Hematopoietic multipotent progenitor cell (in vitro differentiated cells): ENCODE data around the gene ATAD2B. TPM values are rescaled to one million over a fixed set of nuclear protein-coding genes. Genes with fewer than 3 reads are reported as not detected.
A peak's percentile ranks its signal among the peaks of the same experiment; 100 is the strongest.
"Not testable (repeated sequence)": the region's sequence is repeated elsewhere in the genome, so short reads cannot be mapped to it uniquely, and the experiment has no call there.

Source experiments
- DNase-seq, 3 donors: peaks; one replicate each; pipeline ENCODE4 v3.0.0-alpha.2; 2011 to 2015; ENCODE audit warnings: low read depth in 2 of 3, low spot score in 2 of 3
- total RNA-seq: library from RNA; depleted of rRNA; stranded (reverse); fragments of >200 nt; gene quantifications from one replicate; pipeline ENCODE4 v1.2.3, GENCODE V29; 2012

The ATAD2B gene
- total RNA-seq, 1 donor = 11.8 TPM

GRCh38 chr2:23801396-23801795 lies 125.5 kb downstream of the ATAD2B start:
- DNase-seq = no peak

GRCh38 chr2:23794234-23794633 lies 132.7 kb downstream of the ATAD2B start:
- DNase-seq = no peak

GRCh38 chr2:23793476-23793875 lies 133.4 kb downstream of the ATAD2B start:
- DNase-seq = no peak

- no peak for DNase-seq
Measured at GRCh38 chr2:23791030-23791429, 135.9 kb downstream of the ATAD2B start.

DNA sequence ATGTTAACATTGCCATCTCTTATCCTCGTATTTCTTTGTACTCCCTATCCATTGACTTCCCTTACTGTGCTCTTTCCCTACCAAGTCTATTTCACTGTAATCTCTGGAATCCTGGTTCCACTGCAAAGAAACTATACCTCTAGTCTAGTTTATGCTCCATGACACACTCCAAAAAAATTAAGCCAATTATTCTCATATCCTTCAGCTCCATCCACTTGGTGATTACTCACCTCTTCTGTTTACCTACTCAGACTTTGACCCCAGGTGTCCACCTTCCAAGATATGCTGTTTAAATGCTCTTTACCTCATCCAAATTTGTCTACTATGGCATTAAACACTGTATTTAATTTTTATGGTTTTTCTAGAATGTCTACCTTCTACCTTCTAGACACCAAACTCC lies 137.9 kb downstream of the ATAD2B start:
- no peak for DNase-seq

DNA sequence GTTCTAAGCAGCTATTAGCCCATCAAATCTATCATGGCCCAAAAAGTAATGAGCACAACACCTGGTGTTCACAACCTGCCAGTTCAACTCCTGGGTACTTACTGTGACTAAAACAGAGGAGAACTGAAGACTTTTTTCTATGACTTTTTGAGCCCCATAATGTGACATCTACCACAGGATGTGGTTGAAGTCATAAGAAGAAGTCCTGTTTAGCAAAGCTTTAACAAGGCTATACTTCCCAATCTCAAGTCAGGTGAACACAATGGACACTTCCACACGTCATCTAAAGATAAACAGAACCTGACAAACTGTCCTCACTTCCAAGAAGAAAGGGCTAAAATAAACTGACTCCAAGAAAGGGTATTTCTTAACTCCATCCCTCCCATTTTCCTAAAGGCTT lies 138.8 kb downstream of the ATAD2B start:
- DNase-seq = peak in 2 of 3 donors; percentile 7 to 55

- DNase-seq = no peak
Measured at GRCh38 chr2:23784971-23785370, 142.0 kb downstream of the ATAD2B start.

DNA sequence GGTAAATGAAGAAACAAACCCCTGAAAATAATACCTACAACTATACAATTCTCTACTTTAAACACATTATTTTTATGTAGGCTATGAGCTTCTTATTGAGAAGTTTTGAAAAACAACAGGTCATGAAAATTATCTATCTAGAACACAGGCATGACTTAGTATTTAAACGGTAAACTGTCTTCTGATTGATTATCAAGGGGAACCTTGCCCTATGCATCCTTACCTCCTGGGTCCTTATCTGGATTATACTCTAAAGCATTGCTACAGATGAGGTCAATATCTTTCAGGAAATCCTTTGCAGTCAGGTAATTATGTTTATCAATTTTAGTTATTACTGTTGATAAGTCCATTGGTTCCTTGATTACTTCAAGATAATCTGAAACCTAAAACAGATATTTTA lies 144.3 kb downstream of the ATAD2B start:
- DNase-seq = no peak

DNA sequence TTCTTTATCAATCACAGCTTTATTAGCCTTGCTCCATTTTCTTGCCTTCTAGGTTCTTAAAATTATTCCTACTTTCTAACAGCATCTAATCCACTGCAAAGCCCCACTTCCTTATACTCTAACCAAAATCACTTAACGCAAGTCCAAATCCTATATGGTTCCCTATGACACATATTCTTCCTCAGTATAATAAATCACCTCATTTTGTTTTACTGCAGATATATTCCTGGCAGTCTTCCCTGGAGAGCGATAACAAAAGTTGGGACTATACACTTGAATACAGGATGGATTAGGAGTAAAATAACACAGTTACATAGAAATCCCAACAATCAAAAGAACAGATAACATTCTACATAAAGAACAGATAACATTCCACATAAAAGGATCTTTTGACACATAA lies 144.8 kb downstream of the ATAD2B start:
- DNase-seq = no peak

- DNase-seq = not testable (repeated sequence)
Measured at GRCh38 chr2:23780465-23780864, 146.5 kb downstream of the ATAD2B start.

GRCh38 chr2:23777826-23778225 lies 149.1 kb downstream of the ATAD2B start:
- no peak for DNase-seq

DNA sequence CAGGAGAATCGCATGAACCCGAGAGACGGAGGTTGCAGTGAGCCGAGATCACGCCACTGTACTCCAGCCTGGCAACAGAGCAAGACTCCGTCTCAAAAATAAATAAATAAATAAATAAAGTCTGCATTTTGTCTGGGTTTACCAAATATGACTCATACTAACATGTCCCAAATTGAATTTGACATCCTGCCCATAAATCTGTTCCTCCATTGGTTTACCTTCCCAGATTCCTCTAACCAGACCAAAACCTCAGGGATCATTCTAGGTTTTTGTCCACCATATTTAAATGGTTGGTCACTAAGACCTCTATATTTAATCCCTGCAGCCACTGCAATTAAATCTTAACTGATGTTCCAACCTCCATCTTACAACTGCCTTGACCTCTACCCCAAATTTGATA lies 150.9 kb downstream of the ATAD2B start:
- no peak for DNase-seq

DNA sequence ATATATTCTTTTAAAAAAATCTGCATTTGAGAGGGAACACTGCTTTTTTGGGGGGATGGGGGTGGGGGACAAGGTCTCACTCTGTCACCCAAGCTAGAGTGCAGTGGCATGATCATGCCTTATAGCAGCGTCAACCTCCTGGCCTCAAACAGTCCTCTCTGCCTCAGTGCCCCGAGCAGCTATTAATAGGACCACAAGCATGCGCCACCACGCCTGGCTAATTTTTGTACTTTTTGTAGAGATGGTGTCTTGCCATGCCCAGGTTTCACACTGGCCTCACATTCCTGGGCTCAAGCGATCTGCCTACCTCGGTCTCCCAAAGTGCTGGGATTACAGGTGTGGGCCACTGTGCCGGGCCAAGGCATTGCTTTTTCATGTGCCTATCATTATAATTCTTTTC lies 154.2 kb downstream of the ATAD2B start:
- DNase-seq = no peak

DNA sequence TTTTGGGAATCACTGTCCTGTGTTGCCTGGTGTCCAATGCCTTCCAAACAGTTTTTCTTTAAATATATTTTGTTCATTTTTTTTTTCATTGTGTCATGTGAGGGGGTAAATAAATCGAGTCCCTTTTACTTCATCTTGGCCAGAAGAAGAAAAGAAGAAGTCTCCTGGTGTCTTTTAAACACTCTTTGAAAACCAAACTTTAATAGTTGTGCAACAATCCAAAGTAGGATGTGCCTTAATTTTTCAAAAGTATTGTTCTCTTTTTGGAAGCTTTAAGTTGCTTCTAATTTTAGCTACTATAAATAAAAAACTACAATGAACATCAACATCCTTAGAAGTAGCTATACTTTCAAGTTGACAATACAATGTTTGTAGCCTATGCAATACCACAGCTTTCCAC lies 154.9 kb downstream of the ATAD2B start:
- no peak for DNase-seq

GRCh38 chr2:23769364-23769763 lies 157.6 kb downstream of the ATAD2B start:
- no peak for DNase-seq

- DNase-seq = no peak
Measured at GRCh38 chr2:23767876-23768621, 158.9 kb downstream of the ATAD2B start.

DNA sequence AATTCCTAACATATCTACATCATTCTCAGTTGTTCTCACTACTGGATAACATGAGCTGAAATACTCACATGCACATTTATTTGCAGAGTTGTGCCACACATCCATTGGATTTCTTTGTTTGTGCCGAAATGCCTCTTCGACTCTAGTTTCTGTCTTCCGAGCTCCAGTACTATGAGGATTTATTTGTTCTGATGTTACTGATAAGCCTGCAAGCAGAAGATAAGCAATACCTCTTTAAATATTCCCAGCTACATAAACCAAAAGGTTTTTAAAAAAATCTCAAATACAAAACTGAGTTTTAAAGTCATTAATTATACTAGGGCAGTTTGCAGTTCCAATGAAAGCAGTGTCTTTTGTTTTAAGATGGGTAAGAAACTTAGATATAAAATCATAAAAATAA lies 164.8 kb downstream of the ATAD2B start:
- DNase-seq = no peak

- DNase-seq = no peak
Measured at GRCh38 chr2:23761638-23762037, 165.3 kb downstream of the ATAD2B start.

DNA sequence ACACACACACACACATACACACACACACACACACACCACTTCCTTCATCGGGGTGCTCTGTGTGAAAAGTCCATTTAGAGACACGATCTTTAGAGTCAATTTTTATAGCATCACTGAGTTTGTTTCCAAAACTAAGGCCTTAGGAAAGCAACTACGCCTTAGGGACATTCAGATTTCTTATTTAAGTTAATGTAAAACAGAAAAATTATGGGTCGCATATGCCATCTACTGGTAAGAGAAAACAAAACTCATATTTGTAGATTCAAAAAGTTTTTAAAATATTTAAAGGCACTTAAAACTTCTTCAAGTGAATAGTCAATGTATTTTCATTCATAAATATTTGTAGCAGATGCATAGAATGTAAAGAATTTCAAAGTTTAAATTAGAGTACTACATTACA lies 166.2 kb downstream of the ATAD2B start:
- peak in 2 of 3 donors; percentile 18 to 60 for DNase-seq

- DNase-seq = no peak
Measured at GRCh38 chr2:23757686-23758433, 169.1 kb downstream of the ATAD2B start.

GRCh38 chr2:23756593-23757292 lies 170.2 kb downstream of the ATAD2B start:
- DNase-seq = no peak

DNA sequence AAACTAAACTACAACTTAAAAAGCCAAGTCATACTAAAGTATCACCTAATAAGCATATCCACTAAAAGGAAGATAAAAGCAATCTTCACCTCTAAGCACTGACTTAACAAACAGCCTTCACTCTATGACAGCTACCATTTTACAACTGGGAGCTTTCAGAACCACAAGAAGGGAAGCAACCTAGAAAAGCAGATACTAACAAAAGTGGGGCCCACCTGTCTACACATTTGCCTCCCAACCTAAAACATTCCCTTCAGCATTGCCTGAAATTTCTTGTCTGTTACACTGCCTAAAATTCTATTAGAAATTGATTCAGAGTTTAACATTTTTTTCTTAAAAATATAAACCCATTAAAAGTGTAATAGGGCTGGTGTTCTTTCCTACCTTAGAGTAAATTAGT lies 172.0 kb downstream of the ATAD2B start:
- DNase-seq = no peak
